ENCODE data around the gene INSM2. TPM values are rescaled to one million over a fixed set of nuclear protein-coding genes. Genes with fewer than 3 reads are reported as not detected.

INSM2 gene
- polyA plus RNA-seq, 1 donor (not counting 4 experiments of a cell fraction or from before 2014, with no cell fraction given): not detected

GRCh38 chr14:35576260-35576659, 42.3 kb downstream of the INSM2 start:
- Histone ChIP-seq H3K36me3 (ENCODE audit: control insufficient read depth in 2 of 2, extremely low read depth in 1 of 2, insufficient read depth in 2 of 2, low read length in 2 of 2) (no peaks in the 10 kb centered on the region), H3K27me3 (ENCODE audit: control insufficient read depth, extremely low read depth, insufficient read depth, low read length) (no peaks in the 10 kb centered on the region), H2AFZ (ENCODE audit: control insufficient read depth, low read length) (no peak overlapping the region), H3K27ac (ENCODE audit: control insufficient read depth, insufficient read depth, low read length) (no peak overlapping the region), H3K79me2 (ENCODE audit: control insufficient read depth, insufficient read depth, low read length) (no peaks in the 10 kb centered on the region), H3K4me3 (ENCODE audit: control insufficient read depth in 2 of 3, extremely low read depth in 1 of 3, insufficient read depth in 2 of 3, low read depth in 1 of 3, low read length in 3 of 3) (no peak overlapping the region), H3K9me1 (ENCODE audit: control insufficient read depth, extremely low read depth, insufficient read depth, low read length) (no peaks in the 10 kb centered on the region), H3K9ac (ENCODE audit: control insufficient read depth, extremely low read depth, insufficient read depth, low read length) (no peak overlapping the region), H3K4me2 (ENCODE audit: control insufficient read depth, extremely low read depth, insufficient read depth, low read depth, low read length) (no peak overlapping the region), H3K4me1 (ENCODE audit: control insufficient read depth, extremely low read depth, insufficient read depth, low read length) (no peaks in the 10 kb centered on the region), H3K9me3 (ENCODE audit: control insufficient read depth, low read depth, low read length) (no peaks in the 10 kb centered on the region), H4K20me1 (ENCODE audit: control insufficient read depth, extremely low read depth, insufficient read depth, low read length) (no peaks in the 10 kb centered on the region)
- TF ChIP-seq, protein P1, sequence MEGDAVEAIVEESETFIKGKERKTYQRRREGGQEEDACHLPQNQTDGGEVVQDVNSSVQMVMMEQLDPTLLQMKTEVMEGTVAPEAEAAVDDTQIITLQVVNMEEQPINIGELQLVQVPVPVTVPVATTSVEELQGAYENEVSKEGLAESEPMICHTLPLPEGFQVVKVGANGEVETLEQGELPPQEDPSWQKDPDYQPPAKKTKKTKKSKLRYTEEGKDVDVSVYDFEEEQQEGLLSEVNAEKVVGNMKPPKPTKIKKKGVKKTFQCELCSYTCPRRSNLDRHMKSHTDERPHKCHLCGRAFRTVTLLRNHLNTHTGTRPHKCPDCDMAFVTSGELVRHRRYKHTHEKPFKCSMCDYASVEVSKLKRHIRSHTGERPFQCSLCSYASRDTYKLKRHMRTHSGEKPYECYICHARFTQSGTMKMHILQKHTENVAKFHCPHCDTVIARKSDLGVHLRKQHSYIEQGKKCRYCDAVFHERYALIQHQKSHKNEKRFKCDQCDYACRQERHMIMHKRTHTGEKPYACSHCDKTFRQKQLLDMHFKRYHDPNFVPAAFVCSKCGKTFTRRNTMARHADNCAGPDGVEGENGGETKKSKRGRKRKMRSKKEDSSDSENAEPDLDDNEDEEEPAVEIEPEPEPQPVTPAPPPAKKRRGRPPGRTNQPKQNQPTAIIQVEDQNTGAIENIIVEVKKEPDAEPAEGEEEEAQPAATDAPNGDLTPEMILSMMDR (optimal IDR thresholded peaks at IDR 0.05 in 1 of 3, IDR thresholded peaks at IDR 0.05 in 1 of 3, conservative IDR thresholded peaks at IDR 0.05 in 1 of 3; ENCODE audit: extremely low read depth in 1 of 3, insufficient read depth in 2 of 3, low read length in 3 of 3): no peak
- TF ChIP-seq EZH2 (IDR thresholded peaks at IDR 0.05; ENCODE audit: low read length): no peak
- DNase-seq (ENCODE audit: low read depth, low spot score) (no peak), FAIRE-seq (no peak)
- dilution Hi-C loops (cut with MboI; ENCODE audit: extremely low pct_ligation_motif_present, low sequenced_read_pairs): no loop called here

DNA sequence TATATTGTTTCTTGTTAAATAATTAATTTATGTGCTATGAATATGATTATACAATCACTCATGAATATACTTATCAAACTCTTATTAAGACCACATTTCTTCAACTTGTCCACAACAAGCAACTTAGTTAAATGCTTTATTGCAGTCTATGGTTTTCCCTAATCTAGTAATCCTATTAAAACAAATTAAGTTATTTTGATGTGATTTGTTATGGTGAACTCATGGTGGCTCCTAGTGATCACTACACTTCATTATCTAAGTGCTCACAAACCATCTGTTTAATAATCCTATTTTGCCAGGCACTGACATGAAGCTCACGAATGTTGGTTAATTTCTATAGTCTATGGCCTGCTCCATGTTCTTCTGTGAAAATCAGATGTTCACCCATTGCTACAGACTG, 42.9 kb downstream of the INSM2 start:
- Histone ChIP-seq H2AFZ (ENCODE audit: control insufficient read depth, low read length) (no peak overlapping the region), H3K9me3 (ENCODE audit: control insufficient read depth, low read depth, low read length) (no peaks in the 10 kb centered on the region), H4K20me1 (ENCODE audit: control insufficient read depth, extremely low read depth, insufficient read depth, low read length) (no peaks in the 10 kb centered on the region), H3K27ac (ENCODE audit: control insufficient read depth, insufficient read depth, low read length) (no peak overlapping the region), H3K9ac (ENCODE audit: control insufficient read depth, extremely low read depth, insufficient read depth, low read length) (no peak overlapping the region), H3K4me3 (ENCODE audit: control insufficient read depth in 2 of 3, extremely low read depth in 1 of 3, insufficient read depth in 2 of 3, low read depth in 1 of 3, low read length in 3 of 3) (no peak overlapping the region), H3K4me2 (ENCODE audit: control insufficient read depth, extremely low read depth, insufficient read depth, low read depth, low read length) (no peak overlapping the region), H3K9me1 (ENCODE audit: control insufficient read depth, extremely low read depth, insufficient read depth, low read length) (no peaks in the 10 kb centered on the region), H3K79me2 (ENCODE audit: control insufficient read depth, insufficient read depth, low read length) (no peaks in the 10 kb centered on the region), H3K4me1 (ENCODE audit: control insufficient read depth, extremely low read depth, insufficient read depth, low read length) (no peaks in the 10 kb centered on the region), H3K27me3 (ENCODE audit: control insufficient read depth, extremely low read depth, insufficient read depth, low read length) (no peaks in the 10 kb centered on the region), H3K36me3 (ENCODE audit: control insufficient read depth in 2 of 2, extremely low read depth in 1 of 2, insufficient read depth in 2 of 2, low read length in 2 of 2) (no peaks in the 10 kb centered on the region)
- TF ChIP-seq EZH2 (IDR thresholded peaks at IDR 0.05; ENCODE audit: low read length): no peak
- TF ChIP-seq, protein P1 (optimal IDR thresholded peaks at IDR 0.05 in 1 of 3, IDR thresholded peaks at IDR 0.05 in 1 of 3, conservative IDR thresholded peaks at IDR 0.05 in 1 of 3; ENCODE audit: extremely low read depth in 1 of 3, insufficient read depth in 2 of 3, low read length in 3 of 3): no peak
- FAIRE-seq: no peak
- dilution Hi-C loops (cut with MboI; ENCODE audit: extremely low pct_ligation_motif_present, low sequenced_read_pairs): no loop called here
- no peak for DNase-seq (ENCODE audit: low read depth, low spot score)

Measured in keratinocyte (primary cell).